NCI-H1436 treated with DMSO at 0.1 percent for 48 hours (cell line): ENCODE data around the gene PHF21A.
"Not testable (repeated sequence)": the region's sequence is repeated elsewhere in the genome, so short reads cannot be mapped to it uniquely, and the experiment has no call there.

ENCODE experiments used
- DNase-seq: peaks from one replicate; lab custom pipeline; 2025; lab: John Stamatoyannopoulos, UW

PHF21A gene

DNA sequence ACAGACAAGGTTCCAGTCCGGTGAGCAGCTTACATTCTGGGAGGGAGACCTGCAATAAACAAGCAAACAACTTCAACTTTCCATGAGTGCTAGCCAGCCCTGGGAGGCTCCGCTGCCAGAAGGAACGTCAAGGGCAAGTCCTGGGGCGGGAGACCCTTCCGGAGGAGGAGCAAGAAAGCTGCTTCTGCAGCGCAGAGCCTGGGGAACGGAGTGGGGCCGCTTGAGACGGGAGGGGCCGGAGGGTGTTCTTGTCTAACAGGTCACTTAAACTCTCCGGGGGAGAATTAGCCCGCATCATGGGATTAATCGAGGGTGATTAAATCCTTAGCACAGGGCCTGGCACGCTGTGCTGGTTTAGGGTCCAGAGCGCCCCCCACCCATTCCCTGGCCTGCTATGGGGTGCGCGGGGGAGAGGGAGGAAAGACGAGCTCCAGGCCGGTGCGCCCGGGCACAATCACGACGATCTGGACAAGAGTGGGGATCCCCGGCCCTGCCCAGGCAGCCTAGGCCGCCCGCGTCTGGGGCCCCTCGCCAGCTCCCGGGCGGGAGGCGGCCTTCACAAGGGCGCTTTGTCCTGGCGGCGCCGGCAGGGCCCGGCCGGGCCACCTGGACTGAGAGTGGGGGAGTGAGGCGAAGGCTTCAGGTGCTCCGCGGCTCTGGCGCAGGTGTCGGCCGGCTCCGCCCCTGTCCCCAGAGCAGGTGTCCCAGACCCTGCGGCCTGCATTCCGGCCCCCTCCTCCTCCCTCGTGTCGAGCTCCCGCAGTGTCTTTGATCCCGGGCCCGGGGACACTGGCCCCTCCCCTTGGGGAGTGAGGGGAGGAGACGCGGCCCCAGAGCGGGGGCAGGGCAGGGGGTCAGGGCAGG lies 199.5 kb downstream of the PHF21A start:
- DNase-seq: no peak

DNA sequence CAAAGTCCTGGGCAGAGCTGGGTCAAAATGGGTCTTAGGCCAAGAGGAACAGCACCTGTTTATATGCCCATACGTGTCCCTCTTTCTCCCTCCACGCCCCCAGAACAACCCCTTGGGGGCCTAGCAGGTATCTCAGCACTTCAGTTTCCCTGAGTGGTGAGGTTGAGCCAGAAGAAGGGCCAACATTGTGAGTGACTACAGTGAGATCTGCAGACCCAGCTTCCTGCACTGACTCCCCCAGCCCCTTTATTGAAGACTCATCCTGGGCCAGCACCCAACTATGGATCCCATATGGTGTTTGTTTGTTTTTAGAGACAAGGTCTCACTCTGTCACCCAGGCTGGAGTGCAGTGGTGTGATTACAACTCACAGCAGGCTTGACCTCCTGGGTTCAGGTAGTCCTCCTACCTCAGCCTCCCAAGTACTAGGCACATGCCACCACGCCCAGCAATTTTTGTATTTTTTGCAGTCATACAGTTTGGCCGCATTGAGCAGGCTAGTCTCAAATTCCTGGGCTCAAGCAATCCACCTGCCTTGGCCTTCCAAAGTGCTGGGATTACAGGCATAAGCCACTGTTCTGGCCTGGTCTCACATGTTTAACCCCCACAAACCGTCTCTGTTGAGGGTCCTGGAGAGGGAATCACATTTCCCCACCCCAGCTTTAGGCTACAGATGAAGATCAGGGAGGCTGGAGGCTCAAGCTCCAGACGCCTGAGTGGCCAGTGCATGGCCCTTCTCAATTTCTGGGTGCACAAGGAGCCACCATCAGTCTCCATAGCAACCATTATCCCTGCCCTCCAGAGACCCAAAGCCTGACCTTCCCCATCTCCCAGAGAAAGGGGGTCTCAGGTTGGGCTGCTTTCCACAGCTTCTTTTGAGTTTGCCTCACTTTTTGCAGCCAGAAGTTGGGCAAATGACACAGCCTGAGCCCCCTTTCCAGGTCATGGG lies 200.4 kb downstream of the PHF21A start:
- DNase-seq: no peak

DNA sequence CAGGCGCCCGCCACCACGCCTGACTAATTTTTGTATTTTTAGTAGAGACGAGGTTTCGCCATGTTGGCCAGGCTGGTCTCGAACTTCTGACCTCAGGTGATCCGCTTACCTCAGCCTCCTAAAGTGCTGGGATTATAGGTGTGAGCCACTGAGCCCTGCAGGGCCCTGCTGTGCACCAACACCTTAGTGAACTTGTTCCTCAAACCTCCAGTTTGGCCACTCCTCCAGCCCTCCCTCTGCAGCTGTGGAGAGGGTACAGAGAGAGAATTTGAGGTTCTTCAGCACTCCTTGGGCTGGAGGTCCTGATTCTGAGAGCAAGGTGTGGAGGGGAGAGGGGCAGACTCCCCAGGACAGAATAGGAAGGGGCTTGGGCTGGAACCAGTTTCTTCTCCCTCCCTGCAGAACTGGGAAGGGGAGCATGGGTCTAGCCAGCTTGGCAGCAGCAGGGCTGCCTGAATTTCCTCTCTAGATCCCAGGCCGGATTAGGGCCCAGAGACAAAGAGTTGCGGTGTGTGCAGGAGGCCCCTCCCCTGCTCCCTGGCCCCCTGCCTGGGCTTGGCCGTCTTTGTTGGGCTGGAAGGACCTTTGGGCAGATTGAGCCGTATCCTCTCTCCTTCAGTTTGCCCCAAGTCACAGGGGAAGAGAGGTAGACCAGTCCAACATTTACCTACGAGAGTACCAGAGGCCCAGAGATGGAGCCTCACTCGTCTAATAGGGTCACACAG lies 201.3 kb downstream of the PHF21A start:
- DNase-seq: no peak

DNA sequence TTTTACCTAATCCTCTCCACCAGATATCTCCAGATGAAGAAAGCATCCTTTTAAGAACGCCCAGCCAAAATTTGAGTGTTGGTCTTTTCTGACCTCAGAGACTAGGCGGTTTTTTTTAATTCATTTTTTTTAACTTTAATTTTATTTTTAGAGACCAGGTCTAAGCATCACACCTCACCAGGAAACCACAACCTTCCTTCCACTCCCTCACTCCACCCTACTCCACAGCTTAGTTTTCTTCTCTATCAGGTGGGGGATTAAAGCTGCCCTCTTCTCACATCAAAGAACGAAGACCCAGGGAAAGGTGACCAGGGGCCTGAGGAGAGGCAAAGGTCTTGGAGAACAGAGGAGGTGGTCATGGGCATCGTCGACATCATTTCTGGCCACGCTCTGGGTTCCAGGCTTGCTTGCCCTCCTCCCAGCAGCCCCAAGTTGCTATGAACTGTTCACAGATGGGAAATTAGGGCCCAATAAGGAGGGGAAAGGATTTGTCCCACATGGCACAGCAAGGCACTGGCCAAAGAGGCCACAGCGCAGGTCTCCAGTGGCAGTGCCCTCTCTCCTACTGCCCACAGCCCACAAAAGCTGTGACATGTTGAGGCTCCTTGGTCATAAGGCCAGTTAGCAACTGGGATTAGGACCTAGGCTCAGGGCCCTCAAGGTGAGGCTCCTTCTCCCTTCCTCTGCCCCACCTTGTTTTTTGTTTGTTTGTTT lies 202.1 kb downstream of the PHF21A start:
- DNase-seq: no peak

DNA sequence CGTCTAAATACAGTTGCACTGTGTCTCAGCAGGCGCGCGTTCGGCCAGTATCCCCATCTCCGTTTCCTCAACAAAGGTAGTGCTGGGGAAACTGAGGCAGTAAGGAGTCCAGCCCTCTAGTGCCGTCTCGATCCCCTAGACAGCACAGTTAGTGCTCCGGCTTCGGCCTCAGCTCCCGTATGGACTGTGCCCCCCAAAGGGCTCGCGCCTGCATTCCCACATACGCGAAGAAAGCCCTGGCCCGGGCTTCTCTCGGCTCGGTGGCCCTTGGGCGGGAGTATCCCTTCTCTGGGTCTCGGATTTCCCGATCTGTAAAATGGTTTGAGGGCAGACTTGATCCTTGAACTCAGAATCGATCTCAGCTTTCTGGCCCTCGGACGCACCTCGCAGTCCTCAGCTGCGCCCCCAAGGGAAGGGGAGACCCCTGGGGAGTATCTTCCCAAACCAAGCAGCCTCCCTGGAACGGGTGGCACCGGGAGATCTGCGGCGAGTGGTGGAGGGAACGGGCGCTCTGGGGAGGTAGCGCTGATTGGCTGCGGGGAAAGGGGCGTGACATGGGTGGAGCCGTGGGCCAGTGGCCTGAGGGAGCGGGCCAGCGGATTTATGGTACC lies 202.8 kb downstream of the PHF21A start:
- DNase-seq: no peak

DNA sequence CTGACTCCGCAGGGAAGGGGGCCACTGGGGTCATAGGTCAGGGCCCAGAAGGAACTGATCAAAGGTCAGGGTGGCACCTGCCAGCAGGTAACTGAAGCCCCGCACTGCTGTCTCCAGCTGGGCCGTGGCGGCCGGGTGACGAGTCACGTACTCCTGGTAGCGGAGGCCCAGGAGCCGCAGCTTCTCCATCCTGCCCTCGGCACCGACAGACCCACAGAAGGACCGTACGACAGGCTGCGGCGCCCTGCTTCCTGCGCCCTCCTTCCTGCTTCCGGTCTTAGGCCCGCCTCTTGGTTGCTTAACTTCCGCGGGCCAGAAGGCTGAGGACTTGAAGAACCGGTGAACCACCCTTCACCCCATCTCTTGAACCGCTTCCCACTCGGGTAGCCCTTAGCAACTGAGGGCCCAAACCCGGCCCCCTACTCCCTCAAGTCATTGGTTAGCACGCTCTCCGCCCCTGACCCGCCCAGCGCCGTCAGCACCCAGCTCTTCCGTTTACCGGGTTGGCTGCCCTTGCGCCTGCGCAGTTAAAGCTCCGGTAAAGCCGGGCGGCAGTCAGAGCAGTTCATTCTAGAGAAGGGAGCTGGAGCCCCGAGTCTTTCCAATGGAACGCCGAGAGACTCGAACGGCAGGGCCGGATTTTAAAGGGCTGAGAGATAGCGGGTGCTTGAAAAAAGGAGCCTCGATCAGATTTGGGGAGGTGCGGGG lies 203.5 kb downstream of the PHF21A start, which contains the start of gene PEX16:
TSS of gene PEX16 (minus strand) at position 255 of the 708 bp plus-strand sequence. CDS start at position 189, 66 bp downstream.
- peak; percentile 84 for DNase-seq

DNA sequence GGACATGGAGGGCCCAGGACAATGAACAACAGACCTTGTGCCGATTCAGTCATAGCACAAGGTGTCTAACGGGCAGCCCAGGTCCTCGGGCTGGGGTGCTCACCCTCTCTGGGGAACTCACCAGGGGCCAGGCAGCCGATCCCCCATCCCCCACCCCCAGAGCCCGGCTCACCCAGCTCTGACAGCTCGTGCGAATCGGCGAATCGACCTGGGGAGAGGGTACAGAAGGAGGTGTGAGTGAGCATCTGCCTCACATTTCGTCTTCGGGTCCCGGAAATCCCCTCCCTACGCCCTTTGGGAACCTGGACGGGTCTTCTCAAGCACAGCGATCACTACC lies 204.0 kb downstream of the PHF21A start:
- no peak for DNase-seq

DNA sequence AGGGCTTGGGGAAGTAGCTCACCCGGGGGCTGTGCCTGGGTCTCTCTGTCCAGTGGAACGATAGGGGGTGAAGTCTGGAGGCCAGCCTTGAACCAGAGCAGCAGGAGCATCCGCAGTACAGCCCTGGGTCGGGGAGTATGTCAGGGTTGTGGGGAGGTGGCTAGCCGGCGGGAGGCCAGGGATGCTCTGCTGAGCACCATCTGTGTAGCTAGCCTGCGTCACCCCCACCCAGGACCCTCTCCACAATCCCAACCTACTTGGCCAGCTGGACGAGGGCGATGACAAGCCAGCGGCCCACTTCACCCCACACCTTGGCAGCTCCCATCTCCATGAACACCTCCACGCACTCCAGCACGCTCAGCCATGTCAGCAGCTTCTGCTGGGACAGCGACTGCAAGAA lies 205.8 kb downstream of the PHF21A start:
- DNase-seq: no peak

DNA sequence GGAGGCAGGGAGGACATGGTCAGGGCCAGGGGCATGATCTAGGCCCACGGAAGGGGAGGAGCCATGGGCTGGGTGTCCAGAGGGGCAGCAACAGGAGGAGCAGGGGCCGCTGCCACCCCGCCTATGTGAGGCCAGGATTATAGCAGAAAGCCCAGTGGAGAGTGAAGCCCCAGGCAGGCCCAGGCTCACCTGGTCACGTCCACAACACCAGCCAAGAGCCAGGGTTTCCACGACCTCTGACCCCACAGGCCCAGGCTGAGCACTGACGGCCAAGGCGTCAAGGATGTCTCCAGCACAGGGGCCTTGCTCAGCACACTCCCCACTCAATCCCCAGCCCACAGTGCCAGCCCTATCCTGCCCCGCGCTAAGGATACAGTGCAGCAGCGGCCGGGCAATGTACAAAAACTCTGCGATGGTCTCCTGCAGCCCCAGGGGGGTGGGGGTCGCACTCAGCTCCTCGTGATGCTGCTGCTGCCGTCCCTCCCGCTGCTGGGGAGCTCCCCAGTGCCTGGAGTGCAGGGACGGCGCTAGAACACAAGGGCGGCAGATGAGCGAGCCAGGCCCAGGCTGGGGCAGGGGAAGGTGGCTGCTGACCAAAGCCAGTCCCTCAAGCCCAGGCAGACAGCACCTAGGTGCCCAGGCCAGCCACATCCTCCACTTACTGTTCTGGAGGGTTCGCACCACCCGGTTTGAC lies 207.2 kb downstream of the PHF21A start:
- DNase-seq: no peak

DNA sequence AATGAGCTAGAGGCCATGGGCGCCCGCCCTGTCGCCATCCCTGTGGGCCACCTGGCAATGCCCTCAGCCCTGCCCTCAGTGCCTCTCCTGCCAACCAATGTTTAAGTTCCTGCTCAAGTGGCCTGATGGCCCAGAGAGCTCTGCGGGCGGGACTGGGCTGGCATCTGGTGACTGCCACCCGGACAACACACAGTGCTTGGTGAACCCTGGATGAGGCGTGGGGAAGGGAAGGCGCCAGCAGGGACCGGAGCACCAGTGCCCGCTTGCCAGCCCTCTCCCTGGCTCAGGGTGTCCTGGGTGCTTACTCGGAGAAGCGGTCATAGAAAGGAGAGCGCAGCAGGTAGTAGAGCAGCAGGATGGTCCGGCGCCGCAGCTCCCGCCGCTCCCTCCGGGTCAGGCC lies 207.7 kb downstream of the PHF21A start:
- DNase-seq: no peak

DNA sequence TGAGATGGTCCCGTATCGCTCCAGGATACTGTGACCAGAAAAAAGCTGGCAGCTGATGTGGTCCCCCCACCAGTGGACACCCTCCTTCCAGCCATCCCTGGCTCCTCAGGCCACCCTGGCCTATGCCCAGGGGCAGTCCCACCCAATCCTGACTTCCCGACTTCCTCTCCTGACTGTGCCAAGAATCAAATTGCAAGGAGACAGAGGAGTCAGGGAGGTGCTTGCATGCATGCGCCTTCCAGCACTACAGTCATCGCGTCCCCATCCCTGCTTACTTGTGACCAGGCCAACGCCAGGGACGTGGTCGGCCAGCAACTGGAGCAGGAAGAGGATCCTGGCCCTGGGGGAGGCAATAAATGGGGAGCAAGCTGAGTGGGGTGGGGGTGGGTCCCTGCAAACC lies 210.6 kb downstream of the PHF21A start:
- no peak for DNase-seq

DNA sequence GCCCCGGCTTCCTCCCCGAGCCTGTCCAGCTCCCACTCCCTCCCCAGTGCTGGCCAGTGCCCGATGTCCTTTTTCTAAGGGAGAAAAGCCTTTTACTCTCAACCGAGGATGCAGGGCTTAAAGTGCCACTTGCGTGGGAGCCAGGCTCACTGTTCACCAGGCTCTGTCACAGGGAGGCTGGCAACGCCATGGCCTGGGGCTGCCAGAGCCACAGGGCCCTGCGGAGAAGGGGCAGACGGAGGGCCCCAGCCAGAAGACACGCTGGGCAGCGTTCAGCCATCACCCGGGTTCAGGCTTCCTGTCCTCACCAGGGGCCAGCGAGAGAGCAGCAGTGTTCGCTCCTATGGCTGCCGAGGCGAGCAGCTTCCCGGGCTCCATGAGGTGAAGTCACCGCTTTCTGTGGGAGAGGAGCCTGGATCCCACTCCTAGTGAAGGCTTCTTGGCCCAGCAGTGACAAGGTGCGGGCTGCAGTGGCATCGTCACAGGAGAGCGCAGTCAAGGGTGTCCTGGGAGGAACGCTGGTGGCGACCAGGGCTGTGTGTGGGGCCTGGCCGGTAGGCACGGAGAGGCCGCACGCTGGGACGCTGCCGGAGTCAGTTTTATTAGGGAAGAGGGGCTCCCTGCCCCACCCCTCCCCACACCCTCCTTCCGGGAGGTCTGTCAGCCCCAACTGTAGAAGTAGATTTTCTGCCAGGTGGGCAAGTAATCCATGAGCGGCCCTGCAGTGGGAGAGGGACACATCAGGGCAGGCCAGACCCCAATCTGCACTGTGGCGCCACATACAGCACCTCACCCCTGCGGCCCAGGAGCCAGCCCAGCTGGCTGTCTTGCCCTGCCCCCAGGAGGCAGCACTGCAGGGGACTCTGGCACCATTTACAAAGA lies 211.4 kb downstream of the PHF21A start:
- no peak for DNase-seq

DNA sequence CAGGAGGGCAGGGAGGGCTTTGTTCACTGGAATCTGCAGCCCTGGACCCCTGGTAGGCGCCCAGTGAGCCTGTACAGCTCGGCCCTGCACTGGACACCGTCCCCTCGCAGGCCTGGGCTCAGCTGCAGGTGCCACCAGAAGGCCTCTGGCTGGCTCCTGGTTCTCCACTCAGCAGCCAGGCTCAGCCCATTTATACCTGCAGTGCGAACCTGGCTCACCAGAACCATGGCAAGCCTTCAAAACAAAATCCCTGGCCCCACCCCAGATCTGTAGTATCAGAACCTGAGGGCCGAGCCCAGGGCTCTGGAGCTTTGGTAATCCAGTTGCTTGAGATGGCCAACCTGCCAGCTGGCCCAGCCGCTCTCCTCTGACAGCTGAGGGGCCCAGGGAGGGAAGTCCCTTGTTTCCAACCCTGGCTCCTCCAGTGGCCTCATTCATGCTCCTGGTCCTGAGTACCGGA lies 213.3 kb downstream of the PHF21A start:
- no peak for DNase-seq

DNA sequence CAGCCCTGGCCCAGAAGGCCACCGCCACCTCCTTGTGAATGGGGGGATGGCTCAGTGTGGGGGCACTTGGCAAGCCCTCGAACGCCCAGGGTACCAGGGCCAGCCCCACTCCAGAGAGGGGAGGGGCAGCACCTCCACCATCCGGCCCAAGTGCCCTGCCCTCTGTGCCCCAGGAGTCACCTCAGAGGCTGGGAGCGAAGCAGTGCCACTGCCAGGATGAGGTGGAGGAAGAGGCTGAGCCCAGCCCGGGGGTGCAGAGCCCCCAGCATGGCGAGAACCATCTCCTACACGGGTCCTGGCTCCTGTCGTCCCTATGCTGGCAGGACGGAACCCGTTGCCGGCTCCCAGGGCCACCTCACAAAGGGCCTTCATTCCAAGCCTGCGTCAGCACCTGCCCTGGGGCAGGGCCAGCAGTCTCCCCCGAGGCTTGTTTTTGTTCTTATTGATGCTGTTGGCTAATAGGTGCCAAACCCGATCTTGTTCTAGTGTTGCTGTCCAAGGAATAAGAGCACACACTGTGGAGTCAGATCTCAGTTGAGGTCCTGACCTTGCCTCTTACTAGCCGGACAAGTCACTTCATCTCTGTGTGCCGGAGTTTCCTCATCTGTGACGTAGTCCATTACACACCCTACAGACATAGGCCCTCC lies 214.2 kb downstream of the PHF21A start, which contains the start of gene FREY1:
TSS of gene FREY1 (minus strand) at position 307 of the 647 bp plus-strand sequence. CDS start at position 281, 26 bp downstream.
- DNase-seq: no peak

DNA sequence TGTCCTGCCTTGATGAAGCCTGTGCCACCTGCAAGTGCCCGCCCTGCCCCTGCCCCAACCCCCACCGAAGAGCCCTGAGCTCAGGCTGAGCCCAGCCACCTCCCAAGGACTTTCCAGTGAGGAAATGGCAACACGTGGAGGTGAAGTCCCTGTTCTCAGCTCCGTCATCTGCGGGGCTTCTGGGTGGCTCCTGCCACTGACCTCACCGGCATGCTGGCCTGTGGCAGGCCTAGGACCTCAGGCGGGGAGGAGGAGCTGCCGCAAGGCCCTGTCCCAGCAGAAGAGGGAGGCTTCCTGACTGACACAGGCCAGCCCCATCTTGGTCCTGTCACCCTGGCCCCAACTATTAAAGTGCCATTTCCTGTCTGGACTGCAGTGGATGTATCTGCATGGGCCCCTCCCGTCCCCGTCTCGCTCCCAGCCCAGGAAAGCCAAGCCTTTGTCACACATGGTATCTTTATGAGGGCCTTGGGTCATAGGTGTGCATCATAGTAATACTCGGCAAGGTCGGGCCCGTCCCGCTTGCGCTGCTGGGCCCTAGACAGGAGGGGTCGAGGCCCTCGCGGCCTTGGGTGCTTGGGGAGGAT lies 215.1 kb downstream of the PHF21A start:
- no peak for DNase-seq

DNA sequence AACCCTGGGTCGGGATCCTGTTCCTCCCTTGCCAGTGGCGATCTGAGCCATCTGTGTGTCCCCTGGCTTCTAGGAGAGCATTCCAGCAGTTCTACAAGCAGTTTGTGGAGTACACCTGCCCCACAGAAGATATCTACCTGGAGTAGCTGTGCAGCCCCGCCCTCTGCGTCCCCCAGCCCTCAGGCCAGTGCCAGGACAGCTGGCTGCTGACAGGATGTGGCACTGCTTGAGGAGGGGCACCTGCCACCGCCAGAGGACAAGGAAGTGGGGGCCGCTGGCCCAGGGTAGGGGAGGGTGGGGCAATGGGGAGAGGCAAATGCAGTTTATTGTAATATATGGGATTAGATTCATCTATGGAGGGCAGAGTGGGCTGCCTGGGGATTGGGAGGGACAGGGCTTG lies 215.7 kb downstream of the PHF21A start:
- not testable (repeated sequence) for DNase-seq

DNA sequence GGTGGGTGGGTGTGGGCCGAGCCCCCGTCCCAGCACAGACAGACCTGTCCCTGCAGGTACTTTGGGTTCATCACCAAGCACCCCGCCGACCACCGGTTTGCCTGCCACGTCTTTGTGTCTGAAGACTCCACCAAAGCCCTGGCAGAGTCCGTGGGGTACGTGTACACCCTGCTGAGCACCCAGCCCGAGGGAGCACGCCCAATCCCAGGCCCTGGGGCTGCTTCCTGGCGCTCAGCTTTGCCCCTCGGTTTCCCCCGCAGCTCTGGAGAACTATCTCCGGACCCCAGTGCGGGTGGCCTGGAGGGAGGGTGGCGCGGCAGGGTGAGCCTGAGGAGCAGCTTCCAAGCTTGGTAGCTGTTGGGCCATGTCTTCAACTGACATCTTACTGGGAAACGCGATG lies 216.2 kb downstream of the PHF21A start:
- DNase-seq: no peak
